ENCODE measurements around the gene PIM1. TPM values are rescaled to one million over a fixed set of nuclear protein-coding genes. Genes with fewer than 3 reads are reported as not detected.

The PIM1 gene
- total and polyA plus RNA-seq, 9 of the 15 experiments (the other 6 are each of a cell fraction or from before 2014, with no cell fraction given), result 19.0 to 789 (median 212) TPM

DNA sequence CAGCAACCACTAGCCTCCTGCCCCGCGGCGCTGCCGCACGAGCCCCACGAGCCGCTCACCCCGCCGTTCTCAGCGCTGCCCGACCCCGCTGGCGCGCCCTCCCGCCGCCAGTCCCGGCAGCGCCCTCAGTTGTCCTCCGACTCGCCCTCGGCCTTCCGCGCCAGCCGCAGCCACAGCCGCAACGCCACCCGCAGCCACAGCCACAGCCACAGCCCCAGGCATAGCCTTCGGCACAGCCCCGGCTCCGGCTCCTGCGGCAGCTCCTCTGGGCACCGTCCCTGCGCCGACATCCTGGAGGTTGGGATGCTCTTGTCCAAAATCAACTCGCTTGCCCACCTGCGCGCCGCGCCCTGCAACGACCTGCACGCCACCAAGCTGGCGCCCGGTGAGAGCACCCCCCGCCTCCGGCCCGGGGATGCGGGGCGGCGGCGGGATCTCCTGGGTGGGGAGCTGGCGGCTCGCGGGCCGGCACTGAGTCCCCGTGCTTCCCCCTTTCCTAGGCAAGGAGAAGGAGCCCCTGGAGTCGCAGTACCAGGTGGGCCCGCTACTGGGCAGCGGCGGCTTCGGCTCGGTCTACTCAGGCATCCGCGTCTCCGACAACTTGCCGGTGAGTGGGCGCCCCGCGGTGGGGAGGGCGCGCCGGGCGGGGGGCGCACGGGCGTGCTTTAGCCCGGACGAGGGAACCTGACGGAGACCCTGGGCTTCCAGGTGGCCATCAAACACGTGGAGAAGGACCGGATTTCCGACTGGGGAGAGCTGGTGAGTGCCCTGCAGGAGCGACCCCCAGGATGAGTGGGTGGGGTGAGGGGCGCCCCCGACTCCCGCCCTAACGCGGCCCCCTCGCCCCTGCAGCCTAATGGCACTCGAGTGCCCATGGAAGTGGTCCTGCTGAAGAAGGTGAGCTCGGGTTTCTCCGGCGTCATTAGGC lies 585 bp downstream of the PIM1 start (continued):
- TF ChIP-seq, protein P1, sequence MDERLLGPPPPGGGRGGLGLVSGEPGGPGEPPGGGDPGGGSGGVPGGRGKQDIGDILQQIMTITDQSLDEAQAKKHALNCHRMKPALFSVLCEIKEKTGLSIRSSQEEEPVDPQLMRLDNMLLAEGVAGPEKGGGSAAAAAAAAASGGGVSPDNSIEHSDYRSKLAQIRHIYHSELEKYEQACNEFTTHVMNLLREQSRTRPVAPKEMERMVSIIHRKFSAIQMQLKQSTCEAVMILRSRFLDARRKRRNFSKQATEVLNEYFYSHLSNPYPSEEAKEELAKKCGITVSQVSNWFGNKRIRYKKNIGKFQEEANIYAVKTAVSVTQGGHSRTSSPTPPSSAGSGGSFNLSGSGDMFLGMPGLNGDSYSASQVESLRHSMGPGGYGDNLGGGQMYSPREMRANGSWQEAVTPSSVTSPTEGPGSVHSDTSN (CRISPR knock-in tag; IDR thresholded peaks at IDR 0.05; ENCODE audit: low read depth), result no peak
- TF ChIP-seq, protein P1 (tag; conservative IDR thresholded peaks at IDR 0.05; ENCODE audit: low read depth), result no peak
- no peak for TF ChIP-seq ZNF644 (tag; IDR thresholded peaks at IDR 0.05; ENCODE audit: low read depth)
- TF ChIP-seq ZNF584 (CRISPR knock-in tag; IDR thresholded peaks at IDR 0.05; ENCODE audit: low read depth), result no peak; the same call in 1 of the 2 replicates
- TF ChIP-seq, protein P2, sequence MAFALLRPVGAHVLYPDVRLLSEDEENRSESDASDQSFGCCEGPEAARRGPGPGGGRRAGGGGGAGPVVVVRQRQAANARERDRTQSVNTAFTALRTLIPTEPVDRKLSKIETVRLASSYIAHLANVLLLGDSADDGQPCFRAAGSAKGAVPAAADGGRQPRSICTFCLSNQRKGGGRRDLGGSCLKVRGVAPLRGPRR (CRISPR knock-in tag; IDR thresholded peaks at IDR 0.05), result no peak
- TF ChIP-seq TBL1XR1 (IDR thresholded peaks at IDR 0.05; ENCODE audit: low read length in 2 of 2), result no peak
- TF ChIP-seq, protein P3, sequence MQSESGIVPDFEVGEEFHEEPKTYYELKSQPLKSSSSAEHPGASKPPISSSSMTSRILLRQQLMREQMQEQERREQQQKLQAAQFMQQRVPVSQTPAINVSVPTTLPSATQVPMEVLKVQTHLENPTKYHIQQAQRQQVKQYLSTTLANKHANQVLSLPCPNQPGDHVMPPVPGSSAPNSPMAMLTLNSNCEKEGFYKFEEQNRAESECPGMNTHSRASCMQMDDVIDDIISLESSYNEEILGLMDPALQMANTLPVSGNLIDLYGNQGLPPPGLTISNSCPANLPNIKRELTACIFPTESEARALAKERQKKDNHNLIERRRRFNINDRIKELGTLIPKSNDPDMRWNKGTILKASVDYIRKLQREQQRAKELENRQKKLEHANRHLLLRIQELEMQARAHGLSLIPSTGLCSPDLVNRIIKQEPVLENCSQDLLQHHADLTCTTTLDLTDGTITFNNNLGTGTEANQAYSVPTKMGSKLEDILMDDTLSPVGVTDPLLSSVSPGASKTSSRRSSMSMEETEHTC (IDR thresholded peaks at IDR 0.05), result no peak
- TF ChIP-seq, protein P4, sequence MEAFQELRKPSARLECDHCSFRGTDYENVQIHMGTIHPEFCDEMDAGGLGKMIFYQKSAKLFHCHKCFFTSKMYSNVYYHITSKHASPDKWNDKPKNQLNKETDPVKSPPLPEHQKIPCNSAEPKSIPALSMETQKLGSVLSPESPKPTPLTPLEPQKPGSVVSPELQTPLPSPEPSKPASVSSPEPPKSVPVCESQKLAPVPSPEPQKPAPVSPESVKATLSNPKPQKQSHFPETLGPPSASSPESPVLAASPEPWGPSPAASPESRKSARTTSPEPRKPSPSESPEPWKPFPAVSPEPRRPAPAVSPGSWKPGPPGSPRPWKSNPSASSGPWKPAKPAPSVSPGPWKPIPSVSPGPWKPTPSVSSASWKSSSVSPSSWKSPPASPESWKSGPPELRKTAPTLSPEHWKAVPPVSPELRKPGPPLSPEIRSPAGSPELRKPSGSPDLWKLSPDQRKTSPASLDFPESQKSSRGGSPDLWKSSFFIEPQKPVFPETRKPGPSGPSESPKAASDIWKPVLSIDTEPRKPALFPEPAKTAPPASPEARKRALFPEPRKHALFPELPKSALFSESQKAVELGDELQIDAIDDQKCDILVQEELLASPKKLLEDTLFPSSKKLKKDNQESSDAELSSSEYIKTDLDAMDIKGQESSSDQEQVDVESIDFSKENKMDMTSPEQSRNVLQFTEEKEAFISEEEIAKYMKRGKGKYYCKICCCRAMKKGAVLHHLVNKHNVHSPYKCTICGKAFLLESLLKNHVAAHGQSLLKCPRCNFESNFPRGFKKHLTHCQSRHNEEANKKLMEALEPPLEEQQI (IDR thresholded peaks at IDR 0.05), result no peak
- TF ChIP-seq ZNF197 (CRISPR knock-in tag; IDR thresholded peaks at IDR 0.05; ENCODE audit: low read depth), result no peak
- TF ChIP-seq, protein P5, sequence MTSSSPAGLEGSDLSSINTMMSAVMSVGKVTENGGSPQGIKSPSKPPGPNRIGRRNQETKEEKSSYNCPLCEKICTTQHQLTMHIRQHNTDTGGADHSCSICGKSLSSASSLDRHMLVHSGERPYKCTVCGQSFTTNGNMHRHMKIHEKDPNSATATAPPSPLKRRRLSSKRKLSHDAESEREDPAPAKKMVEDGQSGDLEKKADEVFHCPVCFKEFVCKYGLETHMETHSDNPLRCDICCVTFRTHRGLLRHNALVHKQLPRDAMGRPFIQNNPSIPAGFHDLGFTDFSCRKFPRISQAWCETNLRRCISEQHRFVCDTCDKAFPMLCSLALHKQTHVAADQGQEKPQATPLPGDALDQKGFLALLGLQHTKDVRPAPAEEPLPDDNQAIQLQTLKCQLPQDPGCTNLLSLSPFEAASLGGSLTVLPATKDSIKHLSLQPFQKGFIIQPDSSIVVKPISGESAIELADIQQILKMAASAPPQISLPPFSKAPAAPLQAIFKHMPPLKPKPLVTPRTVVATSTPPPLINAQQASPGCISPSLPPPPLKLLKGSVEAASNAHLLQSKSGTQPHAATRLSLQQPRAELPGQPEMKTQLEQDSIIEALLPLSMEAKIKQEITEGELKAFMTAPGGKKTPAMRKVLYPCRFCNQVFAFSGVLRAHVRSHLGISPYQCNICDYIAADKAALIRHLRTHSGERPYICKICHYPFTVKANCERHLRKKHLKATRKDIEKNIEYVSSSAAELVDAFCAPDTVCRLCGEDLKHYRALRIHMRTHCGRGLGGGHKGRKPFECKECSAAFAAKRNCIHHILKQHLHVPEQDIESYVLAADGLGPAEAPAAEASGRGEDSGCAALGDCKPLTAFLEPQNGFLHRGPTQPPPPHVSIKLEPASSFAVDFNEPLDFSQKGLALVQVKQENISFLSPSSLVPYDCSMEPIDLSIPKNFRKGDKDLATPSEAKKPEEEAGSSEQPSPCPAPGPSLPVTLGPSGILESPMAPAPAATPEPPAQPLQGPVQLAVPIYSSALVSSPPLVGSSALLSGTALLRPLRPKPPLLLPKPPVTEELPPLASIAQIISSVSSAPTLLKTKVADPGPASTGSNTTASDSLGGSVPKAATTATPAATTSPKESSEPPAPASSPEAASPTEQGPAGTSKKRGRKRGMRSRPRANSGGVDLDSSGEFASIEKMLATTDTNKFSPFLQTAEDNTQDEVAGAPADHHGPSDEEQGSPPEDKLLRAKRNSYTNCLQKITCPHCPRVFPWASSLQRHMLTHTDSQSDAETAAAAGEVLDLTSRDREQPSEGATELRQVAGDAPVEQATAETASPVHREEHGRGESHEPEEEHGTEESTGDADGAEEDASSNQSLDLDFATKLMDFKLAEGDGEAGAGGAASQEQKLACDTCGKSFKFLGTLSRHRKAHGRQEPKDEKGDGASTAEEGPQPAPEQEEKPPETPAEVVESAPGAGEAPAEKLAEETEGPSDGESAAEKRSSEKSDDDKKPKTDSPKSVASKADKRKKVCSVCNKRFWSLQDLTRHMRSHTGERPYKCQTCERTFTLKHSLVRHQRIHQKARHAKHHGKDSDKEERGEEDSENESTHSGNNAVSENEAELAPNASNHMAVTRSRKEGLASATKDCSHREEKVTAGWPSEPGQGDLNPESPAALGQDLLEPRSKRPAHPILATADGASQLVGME (CRISPR knock-in tag; IDR thresholded peaks at IDR 0.05), result peak; percentile 58
- no peak for TF ChIP-seq PCBP1 (IDR thresholded peaks at IDR 0.05; ENCODE audit: low read depth, low read length, poor library complexity, severe bottlenecking)
- no peak for TF ChIP-seq MCM7 (IDR thresholded peaks at IDR 0.05)
